ENCODE results near the gene HECTD1.
"Not testable (repeated sequence)": the region's sequence is repeated elsewhere in the genome, so short reads cannot be mapped to it uniquely, and the experiment has no call there.

HECTD1 gene

DNA sequence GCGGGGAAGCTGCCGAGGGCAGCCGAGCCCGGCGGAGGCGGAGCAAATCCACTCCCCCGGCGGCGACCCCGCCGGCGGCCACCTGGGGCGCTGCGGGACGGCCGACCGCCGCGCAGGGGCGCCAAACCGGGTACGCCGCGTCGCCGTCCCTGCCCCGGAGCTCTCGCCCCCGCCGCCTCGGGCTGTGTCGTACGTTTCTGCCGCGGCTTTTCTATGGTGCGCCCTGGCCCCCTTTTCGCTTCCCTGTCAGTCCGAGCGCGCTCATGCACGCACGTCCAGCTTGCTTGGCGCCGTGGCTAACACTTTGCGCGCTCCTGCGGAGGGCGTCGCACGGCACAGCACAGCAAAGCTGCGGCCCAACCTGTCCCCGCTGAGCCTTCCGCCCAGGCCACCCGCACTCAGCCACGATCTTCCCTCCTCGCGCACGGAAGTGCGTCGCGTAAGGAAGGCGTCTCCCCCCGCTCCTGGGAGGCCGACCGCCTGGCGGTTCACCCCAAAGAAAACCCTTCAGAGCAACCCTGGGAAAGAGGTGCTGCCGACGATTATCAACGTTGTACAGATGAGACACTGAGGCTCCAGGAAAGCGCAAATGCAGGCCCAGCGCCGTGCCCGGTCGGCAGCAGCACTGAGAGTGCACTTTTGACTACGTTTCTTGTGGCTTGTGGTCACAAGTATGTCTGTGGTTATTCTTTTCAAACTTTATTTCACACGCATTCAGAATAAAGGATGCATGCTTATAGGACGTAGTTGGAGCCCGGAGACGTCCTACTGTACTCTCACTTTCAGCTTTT, at the start of gene HECTD1:
HECTD1 (minus strand) TSS at position 39 of the 791 bp plus-strand sequence. CDS start 1,857 bp downstream, outside the sequence.
- DNase-seq: peak; percentile 86

- no peak for DNase-seq
Measured at GRCh38 chr14:31257244-31257553, 49.6 kb upstream of the HECTD1 start.

- DNase-seq: no peak
Measured at GRCh38 chr14:31256534-31257243, 49.1 kb upstream of the HECTD1 start.

- DNase-seq: not testable (repeated sequence)
Measured at GRCh38 chr14:31255918-31256317, 48.3 kb upstream of the HECTD1 start.

DNA sequence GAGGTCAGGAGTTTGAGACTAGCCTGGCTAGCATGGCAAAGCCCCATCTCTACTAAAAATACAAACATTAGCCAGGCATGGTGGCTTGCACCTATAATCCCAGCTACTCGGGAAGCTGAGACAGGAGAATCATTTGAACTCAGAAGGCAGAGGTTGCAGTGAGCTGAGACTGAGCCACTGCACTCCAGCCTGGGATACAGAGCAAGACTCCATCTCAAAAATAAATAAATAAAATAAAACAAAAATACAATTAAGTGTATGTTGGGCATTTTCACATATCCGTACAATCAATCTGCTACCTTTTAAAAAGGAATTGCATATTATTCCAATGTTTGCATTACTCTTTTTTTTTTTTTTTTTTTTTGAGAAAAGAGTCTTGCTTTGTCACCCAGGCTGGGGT, 47.7 kb upstream of the HECTD1 start:
- DNase-seq: no peak

DNA sequence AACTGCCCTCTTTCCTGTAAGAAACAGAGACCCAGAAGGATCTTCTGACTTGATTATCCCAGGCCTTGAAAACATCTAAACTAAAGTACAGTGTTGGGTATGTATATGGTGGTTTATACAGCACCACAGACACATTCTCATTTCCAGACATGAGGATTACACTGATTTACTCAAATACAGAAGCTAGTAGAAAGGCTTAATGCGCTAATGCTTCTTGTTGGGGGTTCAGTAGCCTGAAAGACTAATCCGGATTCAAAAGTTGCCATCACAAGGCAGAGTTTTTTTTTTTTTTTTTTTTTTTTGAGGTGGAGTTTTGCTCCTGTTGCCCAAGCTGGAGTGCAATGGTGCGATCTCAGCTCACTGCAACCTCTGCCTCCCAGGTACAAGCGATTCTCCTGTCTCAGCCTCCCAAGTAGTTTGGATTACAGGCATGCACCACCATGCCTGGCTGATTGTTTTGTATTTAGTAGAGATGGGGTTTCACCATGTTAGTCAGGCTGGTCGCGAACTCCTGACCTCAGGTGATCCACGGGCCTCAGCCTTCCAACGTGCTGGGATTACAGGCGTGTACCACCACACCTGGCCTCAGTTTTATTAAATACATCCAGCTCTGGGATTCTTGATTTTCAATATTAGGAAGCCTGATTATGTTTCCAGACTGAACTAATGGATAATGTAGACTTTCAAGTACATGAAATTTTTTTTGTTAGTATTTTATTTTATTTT, 46.3 kb upstream of the HECTD1 start:
- DNase-seq: no peak

GRCh38 chr14:31252865-31253264, 45.3 kb upstream of the HECTD1 start:
- no peak for DNase-seq

DNA sequence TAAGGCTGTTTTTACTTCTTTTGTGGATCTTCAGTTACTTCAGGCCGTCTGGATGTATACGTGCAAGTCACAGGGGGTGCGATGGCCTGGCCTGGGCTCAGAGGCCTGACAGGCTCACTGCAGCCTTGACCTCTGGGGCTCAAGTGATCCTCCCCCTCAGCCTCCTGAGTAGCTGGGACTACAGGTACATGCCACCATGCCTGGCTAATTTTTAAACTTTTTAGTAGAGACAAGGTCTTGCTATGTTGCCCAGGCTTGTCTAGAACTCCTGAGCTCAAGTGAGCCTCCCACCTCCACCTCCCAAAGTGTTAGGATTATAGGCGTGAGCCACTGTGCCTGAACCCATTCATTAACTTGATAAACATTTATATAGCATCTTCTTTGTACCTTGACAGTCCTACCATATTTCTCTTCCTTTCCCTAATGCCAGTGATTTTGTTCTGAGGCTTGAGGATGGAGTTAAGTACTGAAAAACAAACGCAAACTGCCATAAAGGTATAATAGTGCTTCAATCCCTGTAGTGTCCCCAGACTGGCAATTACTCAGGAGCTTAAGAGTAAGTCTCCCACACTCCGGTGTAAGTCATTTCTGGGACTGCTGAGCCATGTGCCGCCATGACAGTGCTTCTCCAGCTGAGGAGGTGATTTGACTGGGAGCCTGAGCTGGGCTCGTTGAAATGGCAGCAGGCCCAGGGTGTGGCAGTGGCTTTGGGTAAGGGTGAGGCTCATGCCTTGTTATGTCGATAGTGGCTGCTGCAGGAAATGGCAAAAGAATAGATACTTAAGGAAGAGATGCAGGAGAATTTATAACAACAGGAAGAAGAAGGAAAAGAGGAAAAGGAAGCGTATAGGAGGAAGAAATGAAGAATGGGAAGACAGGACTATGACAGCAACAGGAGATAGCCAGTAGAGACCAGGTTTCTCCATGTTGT, 43.7 kb upstream of the HECTD1 start:
- DNase-seq: no peak

DNA sequence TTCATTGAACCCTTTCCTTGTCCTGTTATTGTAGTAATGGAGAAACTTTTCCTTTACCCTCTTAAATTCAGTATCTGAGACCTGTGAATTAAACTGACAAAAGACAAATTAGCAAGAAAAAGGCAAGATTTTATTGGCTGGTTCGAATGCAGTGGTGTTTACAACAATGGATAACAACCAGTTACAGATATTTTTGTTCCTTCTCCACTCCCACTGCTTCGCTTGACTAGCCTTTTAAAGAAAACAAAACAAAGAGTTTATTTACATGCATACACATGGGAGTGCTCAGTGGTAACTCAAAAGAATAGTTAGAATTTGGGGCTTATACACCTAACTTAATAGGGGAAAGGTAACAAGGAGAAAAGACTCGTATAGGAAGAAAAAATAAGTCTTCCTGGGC, 37.0 kb upstream of the HECTD1 start:
- DNase-seq: no peak

DNA sequence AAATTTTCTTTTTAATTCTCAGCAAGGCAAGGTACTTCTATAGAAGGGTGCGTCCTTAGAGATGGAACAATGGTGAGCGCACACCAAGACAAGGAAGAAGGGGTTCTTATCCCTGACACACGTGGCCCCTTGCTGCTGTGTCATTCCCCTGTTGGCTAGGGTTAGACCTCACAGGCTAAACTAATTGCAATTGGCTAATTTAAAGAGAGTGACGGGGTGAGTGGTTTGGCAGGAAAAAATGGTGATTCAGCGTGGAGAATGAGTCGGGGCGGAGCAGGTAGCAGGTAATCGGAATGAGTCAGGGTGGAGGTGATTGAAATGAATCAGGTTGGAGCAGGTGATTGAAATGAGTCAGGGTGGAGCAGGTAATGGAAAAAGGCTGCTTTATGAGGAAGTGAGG, 36.3 kb upstream of the HECTD1 start:
- DNase-seq: peak; percentile 8

GRCh38 chr14:31242161-31242940, 34.8 kb upstream of the HECTD1 start:
- DNase-seq: not testable (repeated sequence)

DNA sequence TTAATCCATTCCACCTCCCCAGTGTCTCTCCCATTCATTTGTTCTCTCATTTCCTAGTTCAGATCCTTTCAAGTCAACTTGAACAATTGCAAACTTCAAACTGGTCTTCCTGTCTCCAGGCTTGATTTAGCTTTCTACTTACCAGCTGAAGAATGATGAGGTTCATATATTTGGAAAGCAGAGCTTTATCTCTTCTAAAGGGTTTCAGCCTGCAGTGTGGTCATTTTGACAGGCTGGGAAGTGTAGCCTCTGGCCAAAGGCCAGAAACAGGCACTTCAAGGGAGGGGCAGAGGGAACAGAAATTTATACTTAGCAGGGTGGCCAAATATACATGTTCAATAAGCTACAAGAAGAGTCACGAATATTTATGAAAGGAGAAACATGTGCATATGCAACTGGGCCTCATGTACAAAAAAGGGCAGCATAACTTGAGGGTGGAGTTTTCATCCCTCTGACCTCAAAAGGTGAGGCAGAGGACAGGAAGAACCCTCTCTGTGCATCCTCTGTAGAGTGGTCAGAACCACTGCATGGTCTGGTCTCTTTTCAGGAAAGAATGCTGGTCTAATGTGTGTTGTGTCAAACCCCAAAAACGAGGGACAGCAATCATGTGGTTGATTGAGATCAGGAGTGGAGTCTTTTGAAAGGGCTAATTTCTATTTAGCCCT, 34.0 kb upstream of the HECTD1 start:
- DNase-seq: no peak

GRCh38 chr14:31239741-31240140, 32.1 kb upstream of the HECTD1 start:
- no peak for DNase-seq

DNA sequence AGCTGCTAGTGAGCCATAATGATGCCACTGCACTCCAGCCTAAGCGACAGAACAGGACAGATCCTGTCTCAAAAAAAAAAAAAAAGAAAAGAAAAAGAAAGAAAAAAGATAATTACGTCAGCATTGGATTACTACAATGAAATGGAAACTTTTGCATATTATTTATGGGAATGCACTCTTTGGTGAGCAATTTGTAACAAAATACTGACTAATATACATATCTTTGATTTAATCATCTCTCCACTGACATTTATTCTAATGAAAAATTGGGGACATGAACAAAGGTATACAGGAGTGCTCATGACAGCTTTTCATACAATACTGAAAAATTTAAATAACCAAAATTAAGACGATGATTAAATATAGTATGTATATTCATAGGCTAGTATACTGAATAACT, 27.9 kb upstream of the HECTD1 start:
- DNase-seq: no peak

- no peak for DNase-seq
Measured at GRCh38 chr14:31232081-31232480, 24.5 kb upstream of the HECTD1 start.

DNA sequence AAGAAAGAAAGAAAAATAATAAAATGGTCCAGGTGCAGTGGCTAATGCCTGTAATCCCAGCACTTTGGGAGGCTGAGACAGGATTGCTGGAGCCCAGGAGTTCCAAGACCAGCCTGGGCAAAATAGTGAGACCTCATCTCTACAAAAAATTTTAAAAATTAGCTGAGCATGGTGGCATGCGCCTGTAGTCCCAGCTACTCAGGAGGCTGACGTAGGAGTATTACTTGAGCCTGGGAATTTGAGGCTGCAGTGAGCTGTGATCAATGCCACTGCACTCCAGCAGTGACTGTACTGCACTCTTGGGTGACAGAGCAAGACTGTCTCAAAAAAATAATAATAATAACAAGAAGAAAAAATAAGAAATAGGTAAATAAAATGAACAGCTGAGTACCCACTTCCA, 23.7 kb upstream of the HECTD1 start:
- not testable (repeated sequence) for DNase-seq

GRCh38 chr14:31230573-31230958, 23.0 kb upstream of the HECTD1 start:
- DNase-seq: no peak

DNA sequence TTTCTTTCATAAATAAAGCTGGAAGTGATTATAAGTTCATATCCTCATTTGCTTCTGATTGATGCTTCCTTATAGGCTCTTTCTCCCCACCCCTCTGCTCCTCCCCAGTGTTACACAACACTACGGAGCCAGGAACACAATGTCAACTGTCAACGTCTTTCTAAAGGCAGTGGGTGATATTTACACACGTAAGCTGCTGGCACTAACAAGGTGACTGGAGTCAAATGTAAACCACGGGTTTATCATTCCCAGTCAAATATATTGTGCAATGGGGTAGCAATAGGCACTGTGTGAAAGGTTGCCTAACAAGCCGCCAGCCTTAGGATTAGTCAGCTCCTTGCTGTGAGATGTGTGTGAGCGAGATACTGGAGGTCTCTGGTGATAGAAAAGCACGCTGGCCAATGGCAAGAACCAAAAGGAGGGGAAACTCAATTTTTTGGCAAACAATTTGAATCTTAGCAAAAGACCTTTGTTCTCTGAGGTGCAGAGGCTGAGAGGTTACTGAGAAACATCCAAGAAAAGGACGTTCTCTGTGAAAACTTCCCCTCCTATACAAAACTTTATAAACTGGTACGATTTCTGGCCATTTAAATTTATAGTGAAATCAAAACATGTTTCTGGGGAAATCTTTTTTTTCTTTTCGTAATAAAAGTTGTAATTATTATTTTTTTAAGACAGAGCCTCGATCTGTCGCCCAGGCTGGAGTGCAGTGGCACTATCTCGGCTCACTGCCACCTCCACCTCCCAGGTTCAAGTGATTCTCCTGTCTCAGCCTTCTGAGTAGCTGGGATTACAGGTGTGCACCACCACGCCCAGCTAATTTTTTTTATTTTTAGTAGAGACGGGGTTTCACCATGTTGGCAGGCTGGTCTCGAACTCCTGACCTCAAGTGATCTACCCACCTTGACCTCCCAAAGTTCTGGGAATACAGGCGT, 22.3 kb upstream of the HECTD1 start:
- DNase-seq: no peak

DNA sequence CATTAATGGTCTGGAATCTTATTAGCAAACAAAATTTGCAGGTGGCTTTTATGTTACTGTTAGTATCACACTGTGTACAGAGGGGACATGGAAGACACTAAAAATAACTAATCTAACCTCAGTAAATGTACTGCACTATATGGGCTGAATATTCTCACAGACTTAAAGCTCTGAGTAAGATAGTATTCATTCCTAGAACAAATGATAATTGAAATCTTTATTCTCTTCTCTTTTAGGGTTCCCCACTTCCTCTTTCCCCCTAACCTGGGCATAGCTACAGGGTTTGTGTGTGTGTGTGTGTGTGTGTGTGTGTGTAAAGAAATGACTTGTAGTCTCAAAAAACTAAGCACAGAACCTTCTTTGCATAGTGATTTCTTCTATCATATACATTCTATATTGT, 21.4 kb upstream of the HECTD1 start:
- no peak for DNase-seq

GRCh38 chr14:31228533-31228932, 20.9 kb upstream of the HECTD1 start:
- no peak for DNase-seq
